Liver (tissue), 9 donors: ENCODE measurements around the gene SPATC1L. TPM values are rescaled to one million over a fixed set of nuclear protein-coding genes. Genes with fewer than 3 reads are reported as not detected.
A peak's percentile ranks its signal among the peaks of the same experiment; 100 is the strongest.

Experiments
- DNase-seq: peaks from one replicate; pipeline ENCODE4 v3.0.0-alpha.2; 2017; ENCODE audit warnings: low spot score
- H3K27ac ChIP-seq, 2 donors: one replicate each; pipeline ENCODE4 v1.7.0; 2013; ENCODE audit warnings: inconsistent platforms in 2 of 2, low read length in 2 of 2, control low read depth in 1 of 2, low read depth in 1 of 2, mild to moderate bottlenecking in 1 of 2
- H3K27me3 ChIP-seq, 4 donors: one replicate each; pipeline versions ENCODE4 v1.6.1 to v1.7.0; 2013; ENCODE audit warnings: low read length in 3 of 4, inconsistent platforms in 1 of 4, mild to moderate bottlenecking in 1 of 4, moderate library complexity in 1 of 4; ENCODE audit not compliant: control insufficient read depth in 4 of 4, insufficient read depth in 4 of 4
- H3K36me3 ChIP-seq, 4 donors: one replicate each; pipeline versions ENCODE4 v1.6.1 to v1.7.0; 2013; ENCODE audit warnings: low read length in 3 of 4, mild to moderate bottlenecking in 3 of 4, low read depth in 1 of 4, moderate library complexity in 1 of 4; ENCODE audit not compliant: control insufficient read depth in 4 of 4, insufficient read depth in 3 of 4
- H3K4me1 ChIP-seq, 4 donors: one replicate each; pipeline versions ENCODE4 v1.6.1 to v1.7.0; 2013; ENCODE audit warnings: low read length in 3 of 4, mild to moderate bottlenecking in 3 of 4, moderate library complexity in 1 of 4; ENCODE audit not compliant: control insufficient read depth in 4 of 4, insufficient read depth in 4 of 4
- H3K4me3 ChIP-seq, 3 donors: one replicate each; pipeline versions ENCODE4 v1.6.1 to v1.7.0; 2013; ENCODE audit warnings: low read length in 3 of 3, control low read depth in 1 of 3, low read depth in 1 of 3, mild to moderate bottlenecking in 1 of 3
- H3K9ac ChIP-seq, 2 donors: one replicate each; pipeline ENCODE4 v1.7.0; 2013; ENCODE audit warnings: low read length in 2 of 2, mild to moderate bottlenecking in 2 of 2, moderate library complexity in 2 of 2, control low read depth in 1 of 2, low read depth in 1 of 2
- H3K9me3 ChIP-seq, 4 donors: one replicate each; pipeline versions ENCODE4 v1.6.1 to v1.7.0; 2013; ENCODE audit warnings: low read length in 3 of 4; ENCODE audit not compliant: control insufficient read depth in 4 of 4
- EGR1 ChIP-seq, 2 donors: IDR thresholded peaks; 2 replicates each; pipeline ENCODE4 v1.6.1; 2016 to 2018; ENCODE audit warnings: antibody characterized with exemption in 2 of 2, low read depth in 2 of 2
- FOXA1 ChIP-seq: IDR thresholded peaks from 2 replicates; pipeline ENCODE4 v1.6.1; 2016; ENCODE audit warnings: antibody characterized with exemption
- FOXA2 ChIP-seq: IDR thresholded peaks from 2 replicates; pipeline ENCODE4 v1.6.1; 2016; ENCODE audit warnings: antibody characterized with exemption
- GABPA ChIP-seq, 2 donors: IDR thresholded peaks in 1 of 2; conservative IDR thresholded peaks in 1 of 2; 2 replicates each; pipeline ENCODE4 v1.6.1; 2016; ENCODE audit warnings: antibody characterized with exemption in 2 of 2, mild to moderate bottlenecking in 1 of 2, moderate library complexity in 1 of 2
- HNF4A ChIP-seq, 2 donors: conservative IDR thresholded peaks; 2 replicates each; pipeline ENCODE4 v1.6.1; 2016; ENCODE audit warnings: antibody characterized with exemption in 2 of 2, mild to moderate bottlenecking in 2 of 2
- JUND ChIP-seq, 2 donors: IDR thresholded peaks; 2 replicates each; pipeline ENCODE4 v1.6.1; 2016; ENCODE audit warnings: antibody characterized with exemption in 2 of 2
- MAX ChIP-seq: IDR thresholded peaks from 2 replicates; pipeline ENCODE4 v1.6.1; 2016; ENCODE audit warnings: antibody characterized with exemption
- NR2F2 ChIP-seq: IDR thresholded peaks from 2 replicates; pipeline ENCODE4 v1.6.1; 2016; ENCODE audit warnings: antibody characterized with exemption
- REST ChIP-seq: IDR thresholded peaks from 2 replicates; pipeline ENCODE4 v1.6.1; 2016; ENCODE audit warnings: antibody characterized with exemption, mild to moderate bottlenecking
- RXRA ChIP-seq, 2 donors: IDR thresholded peaks; 2 replicates each; pipeline ENCODE4 v1.6.1; 2017 to 2018; ENCODE audit warnings: antibody characterized with exemption in 2 of 2, mild to moderate bottlenecking in 1 of 2
- SP1 ChIP-seq: IDR thresholded peaks from 2 replicates; pipeline ENCODE4 v1.6.1; 2018; ENCODE audit warnings: antibody characterized with exemption, mild to moderate bottlenecking
- WGBS: extraction: QIAGEN DNeasy Blood & Tissue Kit; methylation state at CpG from one replicate; pipeline ENCODE4 v1.1.7; 2013; 5-methylcytosine and 5-hydroxymethylcytosine counted together
- polyA plus RNA-seq, 2 donors: library from polyadenylated mRNA; stranded (reverse) in 1 of 2; unstranded in 1 of 2; fragments of 200-250 nt in 1 of 2; fragments of >200 nt in 1 of 2; fragmentation: Nextera tagmentation in 1 of 2; extraction: Ambion mirVana in 1 of 2; gene quantifications; one replicate each; pipeline versions ENCODE4 v1.2.1 to v1.2.3, GENCODE V29; 2013 to 2015
- total RNA-seq, 2 donors: library from RNA; depleted of rRNA; stranded (reverse); fragments of >200 nt; gene quantifications; one replicate each; pipeline ENCODE4 v1.2.3, GENCODE V29; 2014
- TF ChIP-seq, protein P1 (sequence below): IDR thresholded peaks from 2 replicates; pipeline ENCODE4 v1.6.1; 2016; ENCODE audit warnings: antibody characterized with exemption
- TF ChIP-seq, protein P2 (sequence below): IDR thresholded peaks from 2 replicates; pipeline ENCODE4 v1.6.1; 2016; ENCODE audit warnings: antibody characterized with exemption
- TF ChIP-seq, protein P3 (sequence below): fragments of 150-350 bp; IDR thresholded peaks from 2 replicates; pipeline ENCODE4 v1.5.1; 2017; ENCODE audit warnings: improper control_type of control experiment, low read depth, low read length; ENCODE audit not compliant: missing input control
- donor health status: healthy.
- donor health status: healthy.
- donor health status: healthy.
- donor health status: healthy.
- donor health status: healthy.

SPATC1L gene
- total and polyA plus RNA-seq, 4 donors = 0.33 to 3.5 (median 0.79) TPM

DNA sequence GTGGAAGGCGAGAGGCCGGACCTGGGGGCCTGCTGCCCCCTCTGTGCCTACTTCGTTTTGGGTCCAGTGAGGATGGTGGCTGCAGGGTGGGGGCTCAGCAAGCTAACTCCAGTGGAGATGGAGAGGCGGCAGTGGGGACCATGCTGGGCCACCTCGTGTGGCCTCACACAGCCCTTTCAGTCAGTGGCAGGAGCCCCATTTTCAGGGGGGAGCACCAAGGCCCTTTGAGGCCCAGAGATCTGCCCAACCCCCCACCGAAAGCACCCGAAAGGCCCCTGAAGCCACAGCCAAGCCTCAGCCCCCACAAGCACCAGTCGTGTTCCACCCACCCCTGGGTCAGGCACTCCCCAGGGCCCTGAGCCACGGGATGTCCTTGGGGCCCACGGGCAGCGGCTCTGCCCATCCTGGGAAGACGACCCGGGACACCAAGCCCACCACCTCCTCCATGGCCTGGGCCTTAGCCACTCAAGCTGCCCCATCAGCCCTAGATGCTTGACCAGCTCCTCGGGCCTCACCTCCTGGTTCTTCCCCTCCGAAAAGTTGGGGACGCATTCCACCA, 29.2 kb downstream of the SPATC1L start:
- Histone ChIP-seq H3K27me3 (no peaks in the 10 kb centered on the region), H3K36me3 (peaks cover 0 to 10% (median 2%) of the 10 kb centered on the region in 4 donors), H3K4me3 (peak overlapping the region; percentile 60 to 85 (median 70)), H3K4me1 (peaks cover 4 to 39% (median 17%) of the 10 kb centered on the region in 4 donors), H3K9ac (peak overlapping the region; percentile 83 to 99), H3K9me3 (no peaks in the 10 kb centered on the region), H3K27ac (peak overlapping the region; percentile 83 to 92)
- 39% methylated on average over 16 of the region's 16 CpGs for WGBS
- no peak for TF ChIP-seq MAX
- no peak for TF ChIP-seq JUND (IDR thresholded peaks at IDR 0.05)
- no peak for TF ChIP-seq FOXA2
- TF ChIP-seq, protein P1, sequence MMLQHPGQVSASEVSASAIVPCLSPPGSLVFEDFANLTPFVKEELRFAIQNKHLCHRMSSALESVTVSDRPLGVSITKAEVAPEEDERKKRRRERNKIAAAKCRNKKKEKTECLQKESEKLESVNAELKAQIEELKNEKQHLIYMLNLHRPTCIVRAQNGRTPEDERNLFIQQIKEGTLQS = no peak
- no peak for TF ChIP-seq HNF4A (conservative IDR thresholded peaks at IDR 0.05)
- TF ChIP-seq, protein P2, sequence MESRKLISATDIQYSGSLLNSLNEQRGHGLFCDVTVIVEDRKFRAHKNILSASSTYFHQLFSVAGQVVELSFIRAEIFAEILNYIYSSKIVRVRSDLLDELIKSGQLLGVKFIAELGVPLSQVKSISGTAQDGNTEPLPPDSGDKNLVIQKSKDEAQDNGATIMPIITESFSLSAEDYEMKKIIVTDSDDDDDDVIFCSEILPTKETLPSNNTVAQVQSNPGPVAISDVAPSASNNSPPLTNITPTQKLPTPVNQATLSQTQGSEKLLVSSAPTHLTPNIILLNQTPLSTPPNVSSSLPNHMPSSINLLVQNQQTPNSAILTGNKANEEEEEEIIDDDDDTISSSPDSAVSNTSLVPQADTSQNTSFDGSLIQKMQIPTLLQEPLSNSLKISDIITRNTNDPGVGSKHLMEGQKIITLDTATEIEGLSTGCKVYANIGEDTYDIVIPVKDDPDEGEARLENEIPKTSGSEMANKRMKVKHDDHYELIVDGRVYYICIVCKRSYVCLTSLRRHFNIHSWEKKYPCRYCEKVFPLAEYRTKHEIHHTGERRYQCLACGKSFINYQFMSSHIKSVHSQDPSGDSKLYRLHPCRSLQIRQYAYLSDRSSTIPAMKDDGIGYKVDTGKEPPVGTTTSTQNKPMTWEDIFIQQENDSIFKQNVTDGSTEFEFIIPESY = no peak
- TF ChIP-seq FOXA1 = no peak
- no peak for TF ChIP-seq EGR1 (IDR thresholded peaks at IDR 0.05; ENCODE audit: low read depth in 2 of 2)
- TF ChIP-seq RXRA (IDR thresholded peaks at IDR 0.05) = no peak
- TF ChIP-seq GABPA (IDR thresholded peaks at IDR 0.05 in 1 of 2, conservative IDR thresholded peaks at IDR 0.05 in 1 of 2) = no peak
- TF ChIP-seq, protein P3, sequence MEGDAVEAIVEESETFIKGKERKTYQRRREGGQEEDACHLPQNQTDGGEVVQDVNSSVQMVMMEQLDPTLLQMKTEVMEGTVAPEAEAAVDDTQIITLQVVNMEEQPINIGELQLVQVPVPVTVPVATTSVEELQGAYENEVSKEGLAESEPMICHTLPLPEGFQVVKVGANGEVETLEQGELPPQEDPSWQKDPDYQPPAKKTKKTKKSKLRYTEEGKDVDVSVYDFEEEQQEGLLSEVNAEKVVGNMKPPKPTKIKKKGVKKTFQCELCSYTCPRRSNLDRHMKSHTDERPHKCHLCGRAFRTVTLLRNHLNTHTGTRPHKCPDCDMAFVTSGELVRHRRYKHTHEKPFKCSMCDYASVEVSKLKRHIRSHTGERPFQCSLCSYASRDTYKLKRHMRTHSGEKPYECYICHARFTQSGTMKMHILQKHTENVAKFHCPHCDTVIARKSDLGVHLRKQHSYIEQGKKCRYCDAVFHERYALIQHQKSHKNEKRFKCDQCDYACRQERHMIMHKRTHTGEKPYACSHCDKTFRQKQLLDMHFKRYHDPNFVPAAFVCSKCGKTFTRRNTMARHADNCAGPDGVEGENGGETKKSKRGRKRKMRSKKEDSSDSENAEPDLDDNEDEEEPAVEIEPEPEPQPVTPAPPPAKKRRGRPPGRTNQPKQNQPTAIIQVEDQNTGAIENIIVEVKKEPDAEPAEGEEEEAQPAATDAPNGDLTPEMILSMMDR = no peak
- no peak for TF ChIP-seq REST
- TF ChIP-seq NR2F2 = no peak
- no peak for TF ChIP-seq SP1
- DNase-seq = no peak
